ENCODE data around the gene GNG3.

DNA sequence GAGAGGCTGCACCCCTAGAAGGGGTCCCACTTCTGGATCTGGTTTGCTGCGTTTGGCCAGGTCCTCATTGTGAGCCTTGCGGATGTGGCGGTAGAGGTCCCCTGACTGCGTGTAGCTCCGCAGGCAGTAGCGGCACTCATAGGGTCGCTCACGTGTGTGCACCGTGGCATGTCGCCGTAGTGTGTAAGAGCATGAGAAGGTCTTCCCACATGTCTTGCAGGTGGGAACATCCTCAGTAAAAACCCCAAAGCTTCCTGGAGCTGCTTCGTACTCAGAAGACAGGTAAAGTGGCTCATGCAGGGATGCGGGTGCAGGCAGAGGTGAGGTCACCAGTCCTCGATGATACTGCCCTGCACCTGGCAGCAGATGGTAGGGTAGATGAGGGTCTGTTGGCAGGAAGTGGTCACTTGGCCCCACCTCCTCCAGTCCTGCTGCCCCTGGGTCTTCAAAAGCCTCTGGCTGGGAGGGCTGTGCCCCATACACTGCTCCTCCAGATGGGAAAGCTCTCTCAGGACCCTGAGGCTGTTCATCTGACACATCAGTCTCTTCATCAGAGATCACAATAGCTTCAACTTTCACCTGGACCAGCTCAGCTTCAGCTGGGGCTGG lies 44.8 kb downstream of the GNG3 start:
- TF ChIP-seq, protein P1, sequence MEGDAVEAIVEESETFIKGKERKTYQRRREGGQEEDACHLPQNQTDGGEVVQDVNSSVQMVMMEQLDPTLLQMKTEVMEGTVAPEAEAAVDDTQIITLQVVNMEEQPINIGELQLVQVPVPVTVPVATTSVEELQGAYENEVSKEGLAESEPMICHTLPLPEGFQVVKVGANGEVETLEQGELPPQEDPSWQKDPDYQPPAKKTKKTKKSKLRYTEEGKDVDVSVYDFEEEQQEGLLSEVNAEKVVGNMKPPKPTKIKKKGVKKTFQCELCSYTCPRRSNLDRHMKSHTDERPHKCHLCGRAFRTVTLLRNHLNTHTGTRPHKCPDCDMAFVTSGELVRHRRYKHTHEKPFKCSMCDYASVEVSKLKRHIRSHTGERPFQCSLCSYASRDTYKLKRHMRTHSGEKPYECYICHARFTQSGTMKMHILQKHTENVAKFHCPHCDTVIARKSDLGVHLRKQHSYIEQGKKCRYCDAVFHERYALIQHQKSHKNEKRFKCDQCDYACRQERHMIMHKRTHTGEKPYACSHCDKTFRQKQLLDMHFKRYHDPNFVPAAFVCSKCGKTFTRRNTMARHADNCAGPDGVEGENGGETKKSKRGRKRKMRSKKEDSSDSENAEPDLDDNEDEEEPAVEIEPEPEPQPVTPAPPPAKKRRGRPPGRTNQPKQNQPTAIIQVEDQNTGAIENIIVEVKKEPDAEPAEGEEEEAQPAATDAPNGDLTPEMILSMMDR (IDR thresholded peaks at IDR 0.05; ENCODE audit: control extremely low read depth in 1 of 3, insufficient read depth in 1 of 3, low read depth in 1 of 3, low read length in 3 of 3) = no peak
- no peak for TF ChIP-seq POLR2A (IDR thresholded peaks at IDR 0.05; ENCODE audit: control extremely low read depth in 1 of 2, low read depth in 2 of 2, low read length in 2 of 2)
- no peak for TF ChIP-seq CEBPB (IDR thresholded peaks at IDR 0.05; ENCODE audit: low read depth, low read length)
